SHP77 (cell line): ENCODE data around the gene LINC00632.
A peak's percentile ranks its signal among the peaks of the same experiment; 100 is the strongest.
"Not testable (repeated sequence)": the region's sequence is repeated elsewhere in the genome, so short reads cannot be mapped to it uniquely, and the experiment has no call there.

Experiments used
- DNase-seq, 2 experiments: peaks; one replicate each; lab custom pipeline; 2025; lab: John Stamatoyannopoulos, UW

The LINC00632 gene

GRCh38 chrX:140709421-140709846 lies at the start of gene LINC00632:
Gene LINC00632, plus strand, starts transcription at chrX:140709759.
- DNase-seq, result no peak

- DNase-seq, result peak in 1 of 2 experiments; percentile 0
These were observed 47.9 kb upstream of the LINC00632 start for GRCh38 chrX:140661643-140662042.

GRCh38 chrX:140664939-140665338 lies 44.6 kb upstream of the LINC00632 start:
- peak in 1 of 2 experiments; percentile 1 for DNase-seq

- DNase-seq, result no peak
These were observed 36.5 kb upstream of the LINC00632 start for GRCh38 chrX:140672840-140673731.

- DNase-seq, result no peak
These were observed 21.9 kb upstream of the LINC00632 start for GRCh38 chrX:140687706-140688105.

- not testable (repeated sequence) for DNase-seq
These were observed 18.0 kb upstream of the LINC00632 start for GRCh38 chrX:140691596-140691995.

- no peak for DNase-seq
These were observed 11.9 kb upstream of the LINC00632 start for GRCh38 chrX:140697618-140698017.

- peak in 1 of 2 experiments; percentile 8 for DNase-seq
These were observed 8.1 kb upstream of the LINC00632 start for GRCh38 chrX:140701480-140701879.

GRCh38 chrX:140710710-140711109 lies 1.2 kb downstream of the LINC00632 start:
- peak; percentile 19 to 23 for DNase-seq

GRCh38 chrX:140711894-140712293 lies 2.3 kb downstream of the LINC00632 start:
- DNase-seq, result no peak

- peak; percentile 13 to 19 for DNase-seq
These were observed 3.0 kb downstream of the LINC00632 start for GRCh38 chrX:140712413-140713173.

GRCh38 chrX:140713174-140713539 lies 3.6 kb downstream of the LINC00632 start:
- DNase-seq, result no peak

GRCh38 chrX:140715787-140716186 lies 6.2 kb downstream of the LINC00632 start:
- no peak for DNase-seq

- no peak for DNase-seq
These were observed 13.7 kb downstream of the LINC00632 start for GRCh38 chrX:140723121-140723715.

- no peak for DNase-seq
These were observed 14.8 kb downstream of the LINC00632 start for GRCh38 chrX:140724309-140724708.

- no peak for DNase-seq
These were observed 15.2 kb downstream of the LINC00632 start for GRCh38 chrX:140724736-140725135.

- DNase-seq, result no peak
These were observed 15.9 kb downstream of the LINC00632 start for GRCh38 chrX:140725500-140725899.

- peak in 1 of 2 experiments; percentile 4 for DNase-seq
These were observed 24.3 kb downstream of the LINC00632 start for GRCh38 chrX:140733766-140734342.

GRCh38 chrX:140744085-140744484 lies 34.5 kb downstream of the LINC00632 start:
- DNase-seq, result no peak

- no peak for DNase-seq
These were observed 47.4 kb downstream of the LINC00632 start for GRCh38 chrX:140756941-140757340.

- DNase-seq, result peak; percentile 20 to 30
These were observed 52.5 kb downstream of the LINC00632 start for GRCh38 chrX:140762061-140762460.

GRCh38 chrX:140764401-140764919 lies 54.9 kb downstream of the LINC00632 start:
- no peak for DNase-seq
